ENCODE results near the gene RRM2.

The RRM2 gene

DNA sequence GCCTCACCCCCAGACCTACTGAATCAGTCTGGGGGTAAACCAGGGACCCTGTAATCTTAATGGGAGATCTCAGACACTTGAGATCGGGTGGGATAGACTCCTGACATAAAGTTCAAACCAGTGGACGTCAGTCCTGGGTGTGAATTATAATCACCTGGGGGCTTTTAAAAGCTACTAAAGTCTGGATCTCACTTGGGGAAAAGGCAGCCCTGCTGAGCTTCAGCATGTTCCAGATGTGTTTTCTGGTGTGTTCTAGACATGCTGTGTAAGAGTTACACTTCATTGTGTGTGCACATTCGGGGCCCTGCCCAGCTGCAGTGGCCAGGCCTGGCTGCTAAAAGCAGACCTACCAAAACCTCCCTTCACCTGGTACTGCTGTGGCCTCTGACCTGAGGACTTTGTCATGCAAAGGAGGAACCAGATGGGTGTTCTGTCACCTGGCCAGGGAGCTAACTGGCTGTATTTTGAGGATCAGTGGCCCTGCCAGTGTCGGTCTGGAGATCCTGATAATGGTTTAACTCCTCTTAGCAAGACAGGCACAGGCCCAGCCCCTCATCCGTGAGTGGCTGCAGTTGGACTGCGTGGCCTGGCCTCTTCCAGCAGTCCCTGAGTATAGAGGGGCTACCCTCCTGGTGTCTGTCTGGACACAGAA lies 10.6 kb downstream of the RRM2 start:
- Histone ChIP-seq H3F3A (ENCODE audit: insufficient read depth, low read length) (peaks cover 87% of the 10 kb centered on the region), H3K9ac (ENCODE audit: low read length) (no peak overlapping the region), H3K36me3 (replicated peaks; ENCODE audit: insufficient read depth, low read length) (peaks cover 3% of the 10 kb centered on the region; the same call in 1 of the 2 replicates)

DNA sequence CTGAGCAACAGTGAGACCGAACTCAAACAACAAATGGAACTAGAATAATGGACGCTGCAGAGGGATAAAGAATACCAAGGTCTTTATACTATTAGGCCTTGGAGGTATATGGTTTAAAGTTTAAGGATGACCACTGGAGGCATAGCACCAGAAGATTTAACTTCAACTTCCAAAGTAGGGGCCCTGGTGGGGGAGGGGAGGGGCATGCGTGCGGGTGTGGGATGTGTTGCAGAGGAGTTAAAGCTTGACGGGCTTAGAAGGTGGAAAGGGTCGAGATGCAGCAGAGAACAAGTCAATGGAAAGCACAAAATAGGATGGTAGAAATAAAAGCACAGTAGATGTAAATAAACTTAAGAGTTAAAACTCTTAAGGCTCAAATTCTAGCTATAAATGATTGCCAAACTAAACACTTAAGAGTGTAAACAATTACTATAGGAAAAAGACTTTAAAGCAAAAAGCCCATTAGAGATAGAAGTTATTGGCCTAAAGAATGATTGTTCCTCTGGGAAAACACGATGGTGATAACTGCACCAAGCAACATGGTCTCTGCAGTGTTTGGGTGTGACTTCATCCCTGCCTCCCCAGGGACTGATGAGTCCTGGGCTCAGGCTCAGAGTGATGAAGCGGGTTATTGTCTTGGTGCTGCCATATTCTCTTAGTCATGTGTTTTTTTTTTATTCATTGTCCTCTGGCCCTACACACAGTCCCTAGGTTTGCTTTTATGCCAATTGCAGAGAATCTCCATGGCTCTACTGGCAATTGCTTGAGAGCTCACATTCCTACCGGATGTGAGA lies 13.0 kb downstream of the RRM2 start:
- Histone ChIP-seq H3K4me2 (ENCODE audit: low read depth, low read length) (no peak overlapping the region), H3K9me3 (replicated peaks; ENCODE audit: insufficient read depth, low read length) (no peaks in the 10 kb centered on the region), H3F3A (ENCODE audit: insufficient read depth, low read length) (peaks cover 72% of the 10 kb centered on the region), H3K4me1 (ENCODE audit: low read length) (no peaks in the 10 kb centered on the region), H2AFZ (ENCODE audit: low read length) (no peak overlapping the region), H3K9me2 (replicated peaks; ENCODE audit: insufficient read depth, low read length) (no peaks in the 10 kb centered on the region), H3K4me3 (ENCODE audit: low read length) (no peak overlapping the region), H3K27ac (ENCODE audit: low read length) (no peak overlapping the region), H4K20me1 (ENCODE audit: insufficient read depth, low read length) (no peaks in the 10 kb centered on the region; the same call in 1 of the 2 replicates), H3K27me3 (replicated peaks; ENCODE audit: insufficient read depth, low read length) (no peaks in the 10 kb centered on the region), H3K36me3 (replicated peaks; ENCODE audit: insufficient read depth, low read length) (no peaks in the 10 kb centered on the region), H3K9ac (ENCODE audit: low read length) (no peak overlapping the region), H3K79me2 (ENCODE audit: low read length) (peaks cover 4% of the 10 kb centered on the region; the same call in 1 of the 2 replicates)
- TF ChIP-seq EZH2 (optimal IDR thresholded peaks at IDR 0.05; ENCODE audit: low read depth, low read length) (no peak), EZH2phosphoT487 (IDR thresholded peaks at IDR 0.05; ENCODE audit: low read length) (no peak)
- TF ChIP-seq, protein P1, sequence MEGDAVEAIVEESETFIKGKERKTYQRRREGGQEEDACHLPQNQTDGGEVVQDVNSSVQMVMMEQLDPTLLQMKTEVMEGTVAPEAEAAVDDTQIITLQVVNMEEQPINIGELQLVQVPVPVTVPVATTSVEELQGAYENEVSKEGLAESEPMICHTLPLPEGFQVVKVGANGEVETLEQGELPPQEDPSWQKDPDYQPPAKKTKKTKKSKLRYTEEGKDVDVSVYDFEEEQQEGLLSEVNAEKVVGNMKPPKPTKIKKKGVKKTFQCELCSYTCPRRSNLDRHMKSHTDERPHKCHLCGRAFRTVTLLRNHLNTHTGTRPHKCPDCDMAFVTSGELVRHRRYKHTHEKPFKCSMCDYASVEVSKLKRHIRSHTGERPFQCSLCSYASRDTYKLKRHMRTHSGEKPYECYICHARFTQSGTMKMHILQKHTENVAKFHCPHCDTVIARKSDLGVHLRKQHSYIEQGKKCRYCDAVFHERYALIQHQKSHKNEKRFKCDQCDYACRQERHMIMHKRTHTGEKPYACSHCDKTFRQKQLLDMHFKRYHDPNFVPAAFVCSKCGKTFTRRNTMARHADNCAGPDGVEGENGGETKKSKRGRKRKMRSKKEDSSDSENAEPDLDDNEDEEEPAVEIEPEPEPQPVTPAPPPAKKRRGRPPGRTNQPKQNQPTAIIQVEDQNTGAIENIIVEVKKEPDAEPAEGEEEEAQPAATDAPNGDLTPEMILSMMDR (IDR thresholded peaks at IDR 0.05; ENCODE audit: low read length) = no peak
- DNase-seq = no peak

More for the DNA sequence above, 10.6 kb downstream of the RRM2 start:
- H3K4me2 ChIP-seq (ENCODE audit: low read depth, low read length) = no peak overlapping the region
- peaks cover 5% of the 10 kb centered on the region; the same call in 1 of the 2 replicates for H4K20me1 ChIP-seq (ENCODE audit: insufficient read depth, low read length)
- no peaks in the 10 kb centered on the region for H3K9me3 ChIP-seq (replicated peaks; ENCODE audit: insufficient read depth, low read length)
- H2AFZ ChIP-seq (ENCODE audit: low read length) = no peak overlapping the region
- no peak overlapping the region for H3K4me3 ChIP-seq (ENCODE audit: low read length)
- peaks cover 25% of the 10 kb centered on the region for H3K79me2 ChIP-seq (ENCODE audit: low read length)
- H3K27ac ChIP-seq (ENCODE audit: low read length) = peak overlapping the region; percentile 19; the same call in 1 of the 2 replicates
- no peak for DNase-seq
- H3K9me2 ChIP-seq (replicated peaks; ENCODE audit: insufficient read depth, low read length) = no peaks in the 10 kb centered on the region
- 0 out of 2 replicates have a peak, but pooled peaks cover 7% of the 10 kb centered on the region for H3K4me1 ChIP-seq (ENCODE audit: low read length)
- TF ChIP-seq EZH2 (optimal IDR thresholded peaks at IDR 0.05; ENCODE audit: low read depth, low read length) (no peak), EZH2phosphoT487 (IDR thresholded peaks at IDR 0.05; ENCODE audit: low read length) (no peak)
- TF ChIP-seq, protein P1 (IDR thresholded peaks at IDR 0.05; ENCODE audit: low read length) = no peak
- no peaks in the 10 kb centered on the region for H3K27me3 ChIP-seq (replicated peaks; ENCODE audit: insufficient read depth, low read length)

DNA sequence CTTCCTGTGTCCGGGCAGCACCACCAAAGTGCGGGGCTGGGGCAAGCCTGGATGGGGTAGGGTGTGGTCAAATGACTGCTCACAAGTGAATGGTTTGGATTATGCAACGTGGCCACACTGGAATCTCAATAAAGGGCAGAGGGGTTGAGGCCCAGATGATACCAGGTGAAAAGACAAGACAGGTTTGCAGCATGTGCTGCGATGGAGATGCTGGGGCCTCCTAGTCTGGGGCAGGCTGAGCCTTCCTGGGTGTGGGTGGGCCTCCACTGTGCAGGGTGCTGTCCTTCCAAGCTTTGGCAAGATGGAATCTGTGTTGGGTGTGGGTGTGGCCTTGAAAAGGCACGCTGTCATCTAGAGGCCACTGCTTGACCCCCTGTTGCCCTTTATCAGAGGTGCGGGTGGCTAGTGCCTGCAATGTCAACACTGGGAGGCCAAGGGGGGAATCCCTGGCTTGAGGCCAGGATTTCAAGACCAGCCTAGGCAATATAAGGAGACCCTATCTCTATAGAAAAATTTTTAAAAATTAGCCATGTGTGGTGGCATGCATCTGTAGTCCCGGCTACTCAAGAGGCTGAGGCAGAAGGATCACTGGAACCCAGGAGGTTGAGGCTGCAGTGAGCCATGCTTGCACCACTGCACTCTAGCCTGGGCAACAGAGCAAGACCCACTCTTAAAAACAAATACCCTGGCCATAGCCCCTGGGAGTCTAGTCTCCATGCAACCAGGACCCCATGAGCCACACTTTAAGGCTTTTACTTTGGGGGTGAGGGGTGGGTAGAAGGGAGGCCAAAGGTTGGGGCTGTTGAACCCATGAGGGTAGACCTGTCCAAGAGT lies 13.8 kb downstream of the RRM2 start:
- TF ChIP-seq, protein P1 (IDR thresholded peaks at IDR 0.05; ENCODE audit: low read length) = no peak
- TF ChIP-seq EZH2phosphoT487 (IDR thresholded peaks at IDR 0.05; ENCODE audit: low read length) (no peak), EZH2 (optimal IDR thresholded peaks at IDR 0.05; ENCODE audit: low read depth, low read length) (no peak)
- no peaks in the 10 kb centered on the region for H3K9me3 ChIP-seq (replicated peaks; ENCODE audit: insufficient read depth, low read length)
- no peak overlapping the region for H3K4me3 ChIP-seq (ENCODE audit: low read length)
- H3K27ac ChIP-seq (ENCODE audit: low read length) = no peak overlapping the region
- H3K36me3 ChIP-seq (replicated peaks; ENCODE audit: insufficient read depth, low read length) = no peaks in the 10 kb centered on the region
- H3K27me3 ChIP-seq (replicated peaks; ENCODE audit: insufficient read depth, low read length) = no peaks in the 10 kb centered on the region
- H3K4me1 ChIP-seq (ENCODE audit: low read length) = no peaks in the 10 kb centered on the region
- no peaks in the 10 kb centered on the region; the same call in 1 of the 2 replicates for H4K20me1 ChIP-seq (ENCODE audit: insufficient read depth, low read length)
- no peak overlapping the region for H2AFZ ChIP-seq (ENCODE audit: low read length)
- H3K9me2 ChIP-seq (replicated peaks; ENCODE audit: insufficient read depth, low read length) = no peaks in the 10 kb centered on the region
- H3K79me2 ChIP-seq (ENCODE audit: low read length) = peaks cover 3% of the 10 kb centered on the region; the same call in 1 of the 2 replicates
- no peak overlapping the region for H3K4me2 ChIP-seq (ENCODE audit: low read depth, low read length)
- peaks cover 67% of the 10 kb centered on the region for H3F3A ChIP-seq (ENCODE audit: insufficient read depth, low read length)
- no peak for DNase-seq
- no peak overlapping the region for H3K9ac ChIP-seq (ENCODE audit: low read length)

Measured in MM.1S (cell line).